VCaP (cell line): ENCODE measurements around the gene RAB29.
A peak's percentile ranks its signal among the peaks of the same experiment; 100 is the strongest.
"Not testable (repeated sequence)": the region's sequence is repeated elsewhere in the genome, so short reads cannot be mapped to it uniquely, and the experiment has no call there.

Source experiments
- H3K27ac ChIP-seq: fragments of 450-650 bp; 2 replicates; pipeline ENCODE4 v1.5.1; 2017
- CTCF ChIP-seq: fragments of 450-650 bp; conservative IDR thresholded peaks from 2 replicates; pipeline ENCODE4 v1.5.1; 2017; ENCODE audit warnings: mild to moderate bottlenecking, moderate library complexity

The RAB29 gene

GRCh38 chr1:205775015-205775716, at the start of gene RAB29:
TSS of gene RAB29 (minus strand) at chr1:205775482. CDS start at chr1:205774956, 526 bp downstream.
- TF ChIP-seq CTCF = no peak
- H3K27ac ChIP-seq = peak within 1 kb of the TSS; percentile 56; the same call in 1 of the 2 replicates

- H3K27ac ChIP-seq = no peak overlapping the region
- TF ChIP-seq CTCF = no peak
Measured at GRCh38 chr1:205824180-205824579, 48.9 kb upstream of the RAB29 start.

GRCh38 chr1:205823260-205823659, 48.0 kb upstream of the RAB29 start:
- H3K27ac ChIP-seq = not testable (repeated sequence)

- H3K27ac ChIP-seq = no peak overlapping the region
- no peak for TF ChIP-seq CTCF
Measured at GRCh38 chr1:205822397-205822796, 47.1 kb upstream of the RAB29 start.

- no peak overlapping the region for H3K27ac ChIP-seq
- no peak for TF ChIP-seq CTCF
Measured at GRCh38 chr1:205817988-205818387, 42.7 kb upstream of the RAB29 start.

GRCh38 chr1:205817364-205817763, 42.1 kb upstream of the RAB29 start:
- no peak for TF ChIP-seq CTCF
- no peak overlapping the region for H3K27ac ChIP-seq

- peak overlapping the region; percentile 78; the same call in 1 of the 2 replicates for H3K27ac ChIP-seq
- TF ChIP-seq CTCF = no peak
Measured at GRCh38 chr1:205813755-205814058, 38.4 kb upstream of the RAB29 start.

- no peak for TF ChIP-seq CTCF
- H3K27ac ChIP-seq = peak within 1 kb of the TSS; percentile 78; the same call in 1 of the 2 replicates
Measured at GRCh38 chr1:205812878-205813754, 37.8 kb upstream of the RAB29 start, which contains the start of gene SLC41A1. TSS of gene SLC41A1 (minus strand) at chr1:205813198. CDS start at chr1:205810441, 2,757 bp downstream.
